Measurements from ENCODE around the gene CADPS.

CADPS gene

GRCh38 chr3:62699728-62700127 is 175.5 kb downstream of the CADPS start:
- DNase-seq (ENCODE audit: extremely low read depth in 1 of 2, low read depth in 1 of 2), result no peak

DNA sequence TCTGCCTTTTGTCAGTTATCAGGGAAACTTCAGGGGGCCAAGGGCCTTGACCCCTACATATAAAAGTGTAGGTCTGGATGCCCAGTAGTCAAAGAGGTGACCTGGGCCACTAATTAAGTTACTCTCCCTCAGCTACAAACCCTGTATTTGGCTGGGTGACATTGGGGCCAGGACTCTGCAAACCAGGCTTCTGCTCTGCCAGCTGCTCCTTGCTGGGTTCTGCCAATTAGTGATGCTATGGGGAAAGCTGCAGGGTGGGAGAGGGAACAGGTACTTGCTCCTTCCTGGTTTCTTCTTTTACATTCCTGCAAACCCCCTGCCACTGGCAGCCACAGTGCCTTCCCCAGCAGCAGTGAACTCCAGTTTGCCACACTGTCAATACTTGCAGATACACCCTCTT is 179.2 kb downstream of the CADPS start:
- no peak for DNase-seq (ENCODE audit: extremely low read depth in 1 of 2, low read depth in 1 of 2)

GRCh38 chr3:62688812-62689211 is 186.4 kb downstream of the CADPS start:
- DNase-seq (ENCODE audit: extremely low read depth in 1 of 2, low read depth in 1 of 2), result no peak

GRCh38 chr3:62688050-62688449 is 187.2 kb downstream of the CADPS start:
- no peak for DNase-seq (ENCODE audit: extremely low read depth in 1 of 2, low read depth in 1 of 2)

GRCh38 chr3:62686503-62687294 is 188.5 kb downstream of the CADPS start:
- DNase-seq (ENCODE audit: extremely low read depth in 1 of 2, low read depth in 1 of 2), result no peak

- no peak for DNase-seq (ENCODE audit: extremely low read depth in 1 of 2, low read depth in 1 of 2)
These were observed 192.4 kb downstream of the CADPS start for GRCh38 chr3:62682826-62683225.

DNA sequence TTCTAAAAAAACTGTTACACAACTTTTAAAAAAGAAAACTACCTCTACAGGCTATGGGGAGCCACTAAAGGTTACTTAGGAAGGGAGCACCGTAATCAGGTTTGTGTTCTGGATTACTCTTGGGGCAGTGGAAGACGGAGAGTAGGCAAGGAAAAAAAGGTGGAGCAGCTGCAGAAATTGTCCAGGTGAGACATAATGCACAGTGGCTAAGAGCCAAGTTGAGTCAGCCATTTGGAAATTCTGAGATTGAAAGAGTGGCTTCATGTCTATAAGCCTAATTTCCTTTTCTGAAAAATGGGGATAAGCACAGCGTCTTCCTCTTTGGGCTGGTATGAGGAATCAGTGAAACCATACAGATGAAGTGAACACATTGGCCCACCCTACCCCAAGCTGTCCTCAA is 195.2 kb downstream of the CADPS start:
- no peak for DNase-seq (ENCODE audit: extremely low read depth in 1 of 2, low read depth in 1 of 2)

- no peak for DNase-seq (ENCODE audit: extremely low read depth in 1 of 2, low read depth in 1 of 2)
These were observed 196.4 kb downstream of the CADPS start for GRCh38 chr3:62678841-62679240.

DNA sequence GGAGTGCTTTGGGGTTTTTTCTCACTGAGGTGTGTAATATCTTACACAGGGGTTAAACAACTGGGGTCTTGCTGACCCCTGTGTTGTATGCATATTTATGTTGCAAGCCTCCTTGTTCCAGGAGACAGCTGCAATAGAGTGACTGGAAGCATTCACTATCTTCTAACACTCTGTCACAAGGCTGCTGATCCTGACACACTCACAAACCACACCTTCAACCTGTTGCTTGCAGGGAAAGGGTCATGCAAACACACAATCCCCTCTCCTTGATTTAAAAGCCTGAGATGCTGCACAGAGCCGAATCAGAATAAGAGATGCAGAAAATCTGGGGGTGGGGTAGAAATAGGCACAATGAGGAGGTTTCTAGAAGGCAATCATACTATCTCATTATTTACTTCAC is 197.3 kb downstream of the CADPS start:
- no peak for DNase-seq (ENCODE audit: extremely low read depth in 1 of 2, low read depth in 1 of 2)

DNA sequence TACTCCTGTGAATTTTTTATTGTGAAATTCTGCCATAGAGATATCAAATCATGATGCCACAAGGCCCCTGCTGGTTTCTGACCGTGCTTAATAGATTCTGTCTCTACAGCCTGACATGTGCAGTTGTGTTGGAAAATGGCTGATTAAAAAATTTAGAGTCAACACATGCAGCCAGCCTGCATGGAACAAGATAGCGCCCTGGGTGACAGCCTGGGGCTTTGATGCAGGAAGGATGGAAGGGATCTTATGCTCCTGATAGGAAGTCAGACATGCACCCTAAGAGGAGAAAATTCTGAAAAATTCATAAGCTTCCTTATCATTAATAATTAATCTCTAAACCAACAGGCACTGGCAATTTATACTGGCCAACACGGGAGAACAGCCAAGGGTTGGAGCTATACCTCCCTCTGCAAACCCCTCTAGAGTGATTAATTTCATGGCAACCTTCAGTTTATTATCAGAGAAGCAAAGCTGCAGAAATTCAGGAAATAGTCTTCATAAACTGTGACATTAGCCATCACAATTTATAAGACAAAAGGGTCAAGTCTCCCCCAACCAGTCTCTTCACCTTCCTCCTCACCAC is 198.4 kb downstream of the CADPS start:
- no peak for DNase-seq (ENCODE audit: extremely low read depth in 1 of 2, low read depth in 1 of 2)

- no peak for DNase-seq (ENCODE audit: extremely low read depth in 1 of 2, low read depth in 1 of 2)
These were observed 199.7 kb downstream of the CADPS start for GRCh38 chr3:62675492-62675891.

- DNase-seq (ENCODE audit: extremely low read depth in 1 of 2, low read depth in 1 of 2), result no peak
These were observed 202.3 kb downstream of the CADPS start for GRCh38 chr3:62672988-62673313.

GRCh38 chr3:62672270-62672987 is 202.8 kb downstream of the CADPS start:
- no peak for DNase-seq (ENCODE audit: extremely low read depth in 1 of 2, low read depth in 1 of 2)

- DNase-seq (ENCODE audit: extremely low read depth in 1 of 2, low read depth in 1 of 2), result no peak
These were observed 204.9 kb downstream of the CADPS start for GRCh38 chr3:62670351-62670750.

DNA sequence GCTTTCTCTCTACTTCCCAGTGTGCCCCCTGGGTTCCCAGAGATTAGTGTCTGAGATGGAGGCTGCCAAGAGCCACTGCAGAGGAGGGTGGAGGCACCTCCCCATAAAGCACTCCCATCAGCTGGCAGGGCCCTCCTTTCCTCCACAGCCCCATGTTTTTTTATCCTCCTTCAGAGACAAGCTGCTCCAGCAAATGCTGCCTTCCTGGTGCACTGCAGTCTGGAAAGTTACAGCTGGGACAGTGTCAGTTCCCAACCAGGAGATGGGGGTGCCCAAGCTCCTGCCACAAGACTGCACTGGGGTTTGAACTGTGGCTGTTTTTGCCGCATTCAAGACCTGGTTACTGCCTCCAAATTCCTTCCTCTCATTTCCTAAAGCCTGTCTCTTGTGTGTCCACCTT is 206.1 kb downstream of the CADPS start:
- DNase-seq (ENCODE audit: extremely low read depth in 1 of 2, low read depth in 1 of 2), result no peak

DNA sequence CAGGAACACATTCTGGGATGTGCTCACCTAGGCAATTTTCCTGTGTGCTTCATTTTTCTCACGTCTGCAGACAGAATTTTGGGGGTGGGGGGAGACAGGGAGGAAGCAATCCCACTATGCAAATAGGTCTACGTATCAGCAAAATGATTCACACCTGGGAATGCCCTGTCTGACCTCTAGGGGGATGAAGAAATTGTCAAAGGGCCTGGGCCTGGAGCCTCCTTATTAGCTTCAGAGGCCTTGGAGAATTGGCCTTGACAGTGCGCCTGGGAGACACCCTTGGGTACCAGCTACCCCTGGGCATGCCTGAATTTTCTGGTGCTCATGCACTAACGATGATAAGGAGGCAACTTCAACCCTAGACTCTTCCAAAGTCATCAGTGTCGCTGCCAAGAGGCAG is 207.5 kb downstream of the CADPS start:
- DNase-seq (ENCODE audit: extremely low read depth in 1 of 2, low read depth in 1 of 2), result no peak

DNA sequence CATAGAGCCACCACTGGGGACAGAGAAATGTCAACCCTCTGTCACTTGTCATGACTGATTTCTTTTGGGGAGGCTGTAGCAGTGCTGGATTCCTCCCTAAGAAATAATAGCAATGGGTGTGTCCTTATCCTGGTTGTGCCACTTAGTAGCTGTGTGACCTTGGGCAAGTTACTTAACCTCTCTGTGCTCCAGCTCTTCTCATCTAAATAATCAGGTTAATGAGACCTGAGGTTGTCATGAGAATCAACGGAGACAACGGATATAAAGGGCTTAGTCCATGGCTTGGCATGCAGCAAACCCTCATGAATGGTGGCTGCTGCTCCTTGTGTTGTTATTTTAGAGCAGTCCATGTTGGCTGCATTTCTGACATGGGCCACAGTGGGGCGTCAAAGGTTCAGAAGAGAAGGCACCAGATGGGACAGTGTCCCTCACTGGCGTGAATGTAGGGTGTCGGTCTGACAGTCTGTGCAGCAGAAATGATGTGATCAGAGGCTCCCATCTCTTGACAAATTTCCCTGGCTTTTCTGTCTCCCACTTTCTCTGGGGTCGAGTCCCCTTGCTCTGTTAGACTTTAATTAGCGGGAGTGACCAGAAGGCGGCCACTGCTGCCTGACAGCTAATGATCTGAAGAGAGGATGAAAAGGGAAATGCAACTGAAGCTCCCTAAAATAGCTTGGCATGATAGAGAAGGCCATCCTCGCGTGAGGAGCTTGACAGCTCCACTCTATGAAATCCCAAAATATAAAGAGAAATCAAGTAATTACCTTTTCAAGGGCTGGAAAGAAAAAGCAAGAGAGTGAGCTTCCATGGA is 209.4 kb downstream of the CADPS start:
- DNase-seq (ENCODE audit: extremely low read depth in 1 of 2, low read depth in 1 of 2), result no peak

DNA sequence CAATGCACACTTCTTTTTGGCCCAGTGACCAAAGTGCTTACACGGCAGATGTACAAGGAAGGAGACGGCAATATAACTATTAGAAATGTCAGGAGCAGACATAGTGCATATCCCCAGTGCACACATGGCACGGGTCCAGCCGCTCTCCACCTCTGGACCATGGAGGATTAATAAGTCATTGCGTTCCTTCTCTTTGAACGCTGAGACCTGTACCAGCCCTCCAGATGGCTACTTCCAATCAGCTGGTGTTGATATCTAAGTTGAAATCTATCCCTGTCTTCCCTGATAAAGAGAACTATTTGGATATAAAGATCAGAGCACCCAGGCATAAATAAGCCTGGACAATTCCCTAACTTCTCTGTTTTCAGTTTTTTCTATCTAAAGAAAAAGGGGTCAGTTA is 212.5 kb downstream of the CADPS start:
- no peak for DNase-seq (ENCODE audit: extremely low read depth in 1 of 2, low read depth in 1 of 2)

DNA sequence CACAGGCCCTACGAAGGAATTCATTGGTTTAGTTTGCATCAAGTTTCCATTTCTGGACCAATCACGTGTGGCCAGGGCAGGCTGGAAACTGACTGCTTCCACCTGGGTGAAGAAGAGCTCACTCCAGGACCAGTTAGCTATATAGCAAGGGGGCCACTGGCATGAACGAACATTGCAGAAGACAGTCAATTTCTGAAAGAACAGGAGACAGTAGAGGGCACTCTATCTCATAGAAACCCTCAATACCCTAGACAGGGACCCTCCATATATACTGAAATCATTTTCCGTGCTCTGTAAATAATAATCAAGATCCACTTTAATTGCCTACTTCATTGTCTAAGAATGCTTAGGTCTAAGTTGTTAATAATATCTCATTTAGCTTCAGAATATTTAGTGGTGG is 215.6 kb downstream of the CADPS start:
- DNase-seq (ENCODE audit: extremely low read depth in 1 of 2, low read depth in 1 of 2), result no peak

GRCh38 chr3:62655691-62656063 is 219.5 kb downstream of the CADPS start:
- DNase-seq (ENCODE audit: extremely low read depth in 1 of 2, low read depth in 1 of 2), result no peak

- no peak for DNase-seq (ENCODE audit: extremely low read depth in 1 of 2, low read depth in 1 of 2)
These were observed 220.0 kb downstream of the CADPS start for GRCh38 chr3:62655056-62655690.

All from stimulated activated CD8-positive, alpha-beta memory T cell treated with anti-CD3 and anti-CD28 coated beads, Interleukin-7, amount 100 ng/mL, for 48 hours (primary cell).